Measurements from ENCODE around the gene ZKSCAN1. TPM values are rescaled to one million over a fixed set of nuclear protein-coding genes. Genes with fewer than 3 reads are reported as not detected.

Gene ZKSCAN1
- total RNA-seq, 1 experiment from 2014 or later: 61.2 TPM

GRCh38 chr7:100000239-100000638 is 15.2 kb upstream of the ZKSCAN1 start:
- ATAC-seq: no peak
- RAD21 ChIA-PET (ENCODE audit: low non-redundant PET in 1 of 2, low total read pairs in 2 of 2, uncharacterized antibody in 2 of 2, unreplicated experiment in 2 of 2): no interaction called here
- no peak overlapping the region for H3K4me3 ChIP-seq (replicated peaks in 1 of 2; ENCODE audit: low read depth in 1 of 2, low read length in 2 of 2)
- no peak for DNase-seq (ENCODE audit: low read depth, low spot score)
- H2AFZ ChIP-seq (ENCODE audit: low read depth, low read length, poor library complexity, severe bottlenecking): no peak overlapping the region
- POLR2A ChIA-PET: no interaction called here
- H3K27ac ChIP-seq (ENCODE audit: low read depth, low read length): no peak overlapping the region
- CTCF ChIA-PET: no interaction called here
- no peaks in the 10 kb centered on the region for H3K36me3 ChIP-seq (ENCODE audit: control insufficient read depth in 1 of 2, insufficient read depth in 2 of 2, low read length in 2 of 2)
- no peak overlapping the region for H3K9ac ChIP-seq (ENCODE audit: low read length)
- intact Hi-C loops (cut with micrococcal nuclease): no loop called here
- no peaks in the 10 kb centered on the region for H3K9me2 ChIP-seq (ENCODE audit: insufficient read depth)
- H3K79me2 ChIP-seq (ENCODE audit: insufficient read depth, low read length): no peaks in the 10 kb centered on the region
- no peaks in the 10 kb centered on the region for H3K27me3 ChIP-seq (ENCODE audit: insufficient read depth, low read length)
- H3K4me2 ChIP-seq (ENCODE audit: low read length): no peak overlapping the region
- TF ChIP-seq TCF7L2 (IDR thresholded peaks at IDR 0.05; ENCODE audit: borderline replicate concordance, extremely low read depth, insufficient read depth, insufficient read length) (no peak), SIN3A (IDR thresholded peaks at IDR 0.05; ENCODE audit: low read depth) (no peak), EGR1 (IDR thresholded peaks at IDR 0.05; ENCODE audit: low read depth) (no peak), SRF (IDR thresholded peaks at IDR 0.05; ENCODE audit: low read depth) (no peak), MAX (IDR thresholded peaks at IDR 0.05) (no peak), EZH2 (IDR thresholded peaks at IDR 0.05) (no peak), CEBPB (IDR thresholded peaks at IDR 0.05; ENCODE audit: low read depth) (no peak), RAD21 (IDR thresholded peaks at IDR 0.05; ENCODE audit: low read depth) (no peak)
- TF ChIP-seq, protein P1, sequence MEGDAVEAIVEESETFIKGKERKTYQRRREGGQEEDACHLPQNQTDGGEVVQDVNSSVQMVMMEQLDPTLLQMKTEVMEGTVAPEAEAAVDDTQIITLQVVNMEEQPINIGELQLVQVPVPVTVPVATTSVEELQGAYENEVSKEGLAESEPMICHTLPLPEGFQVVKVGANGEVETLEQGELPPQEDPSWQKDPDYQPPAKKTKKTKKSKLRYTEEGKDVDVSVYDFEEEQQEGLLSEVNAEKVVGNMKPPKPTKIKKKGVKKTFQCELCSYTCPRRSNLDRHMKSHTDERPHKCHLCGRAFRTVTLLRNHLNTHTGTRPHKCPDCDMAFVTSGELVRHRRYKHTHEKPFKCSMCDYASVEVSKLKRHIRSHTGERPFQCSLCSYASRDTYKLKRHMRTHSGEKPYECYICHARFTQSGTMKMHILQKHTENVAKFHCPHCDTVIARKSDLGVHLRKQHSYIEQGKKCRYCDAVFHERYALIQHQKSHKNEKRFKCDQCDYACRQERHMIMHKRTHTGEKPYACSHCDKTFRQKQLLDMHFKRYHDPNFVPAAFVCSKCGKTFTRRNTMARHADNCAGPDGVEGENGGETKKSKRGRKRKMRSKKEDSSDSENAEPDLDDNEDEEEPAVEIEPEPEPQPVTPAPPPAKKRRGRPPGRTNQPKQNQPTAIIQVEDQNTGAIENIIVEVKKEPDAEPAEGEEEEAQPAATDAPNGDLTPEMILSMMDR (IDR thresholded peaks at IDR 0.05 in 2 of 3, conservative IDR thresholded peaks at IDR 0.05 in 1 of 3; ENCODE audit: borderline replicate concordance in 1 of 3, insufficient read depth in 1 of 3, low read depth in 2 of 3, low read length in 2 of 3): no peak
- TF ChIP-seq, protein P2, sequence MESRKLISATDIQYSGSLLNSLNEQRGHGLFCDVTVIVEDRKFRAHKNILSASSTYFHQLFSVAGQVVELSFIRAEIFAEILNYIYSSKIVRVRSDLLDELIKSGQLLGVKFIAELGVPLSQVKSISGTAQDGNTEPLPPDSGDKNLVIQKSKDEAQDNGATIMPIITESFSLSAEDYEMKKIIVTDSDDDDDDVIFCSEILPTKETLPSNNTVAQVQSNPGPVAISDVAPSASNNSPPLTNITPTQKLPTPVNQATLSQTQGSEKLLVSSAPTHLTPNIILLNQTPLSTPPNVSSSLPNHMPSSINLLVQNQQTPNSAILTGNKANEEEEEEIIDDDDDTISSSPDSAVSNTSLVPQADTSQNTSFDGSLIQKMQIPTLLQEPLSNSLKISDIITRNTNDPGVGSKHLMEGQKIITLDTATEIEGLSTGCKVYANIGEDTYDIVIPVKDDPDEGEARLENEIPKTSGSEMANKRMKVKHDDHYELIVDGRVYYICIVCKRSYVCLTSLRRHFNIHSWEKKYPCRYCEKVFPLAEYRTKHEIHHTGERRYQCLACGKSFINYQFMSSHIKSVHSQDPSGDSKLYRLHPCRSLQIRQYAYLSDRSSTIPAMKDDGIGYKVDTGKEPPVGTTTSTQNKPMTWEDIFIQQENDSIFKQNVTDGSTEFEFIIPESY (IDR thresholded peaks at IDR 0.05; ENCODE audit: extremely low read depth, insufficient replicate concordance, low read length): no peak
- no peaks in the 10 kb centered on the region for H3K9me3 ChIP-seq (ENCODE audit: control insufficient read depth in 1 of 2, insufficient read depth in 1 of 2, low read depth in 1 of 2, low read length in 2 of 2)
- no peaks in the 10 kb centered on the region for H4K20me1 ChIP-seq (ENCODE audit: insufficient read depth)
- no TSS peak for BruUV-seq (replicated peaks)
- no peaks in the 10 kb centered on the region for H3K4me1 ChIP-seq (ENCODE audit: control insufficient read depth in 1 of 2, insufficient read depth in 2 of 2, low read length in 2 of 2)
